Neutrophil (primary cell): ENCODE measurements around the gene ANO1.

Experiments
- H3K27ac ChIP-seq: fragments of 200-600 bp; sonication (generic); 2 replicates; pipeline ENCODE4 v1.5.1; 2016; ENCODE audit warnings: mild to moderate bottlenecking, moderate library complexity
- H3K27me3 ChIP-seq: fragments of 200-600 bp; sonication (generic); 2 replicates; pipeline ENCODE4 v1.6.0; 2016; ENCODE audit warnings: mild to moderate bottlenecking
- H3K36me3 ChIP-seq: fragments of 200-600 bp; sonication (generic); 2 replicates; pipeline ENCODE4 v1.5.1; 2017
- H3K4me1 ChIP-seq, 2 experiments: fragments of 200-600 bp in 1 of 2; sonication (generic) in 1 of 2; 1 replicate in 1 of 2; 2 replicates in 1 of 2; pipeline versions ENCODE4 v1.5.1 to v1.6.1; 2013 to 2016; ENCODE audit warnings: low read depth in 1 of 2, low read length in 1 of 2, mild to moderate bottlenecking in 1 of 2, moderate library complexity in 1 of 2; ENCODE audit not compliant: control insufficient read depth in 1 of 2, insufficient read depth in 1 of 2
- H3K4me3 ChIP-seq, 2 experiments: fragments of 200-600 bp in 1 of 2; sonication (generic) in 1 of 2; 1 replicate in 1 of 2; 2 replicates in 1 of 2; pipeline ENCODE4 v1.5.1; 2013 to 2016; ENCODE audit warnings: low read depth in 1 of 2, low read length in 1 of 2, mild to moderate bottlenecking in 1 of 2, moderate library complexity in 1 of 2
- H3K9me3 ChIP-seq: fragments of 200-600 bp; sonication (generic); 2 replicates; pipeline ENCODE4 v1.5.1; 2016
- CTCF ChIP-seq: fragments of 200-600 bp; sonication (generic); IDR thresholded peaks from 2 replicates; pipeline ENCODE4 v1.5.1; 2016; ENCODE audit warnings: antibody characterized with exemption

ANO1 gene

GRCh38 chr11:70074746-70075145 is 3.4 kb upstream of the ANO1 start:
- H3K4me3 ChIP-seq = no peak overlapping the region
- H3K36me3 ChIP-seq = no peaks in the 10 kb centered on the region
- no peaks in the 10 kb centered on the region for H3K9me3 ChIP-seq
- H3K4me1 ChIP-seq = no peaks in the 10 kb centered on the region
- H3K27me3 ChIP-seq = peaks cover 99% of the 10 kb centered on the region
- H3K27ac ChIP-seq = no peak overlapping the region
- TF ChIP-seq CTCF = no peak

GRCh38 chr11:70075836-70076235 is 2.3 kb upstream of the ANO1 start:
- TF ChIP-seq CTCF = no peak
- Histone ChIP-seq H3K4me3 (no peak overlapping the region), H3K27me3 (peaks cover 99% of the 10 kb centered on the region), H3K9me3 (no peaks in the 10 kb centered on the region), H3K27ac (no peak overlapping the region), H3K36me3 (no peaks in the 10 kb centered on the region), H3K4me1 (no peaks in the 10 kb centered on the region)

GRCh38 chr11:70076461-70076931 is 1.6 kb upstream of the ANO1 start:
- peaks cover 99% of the 10 kb centered on the region for H3K27me3 ChIP-seq
- TF ChIP-seq CTCF = no peak
- no peaks in the 10 kb centered on the region for H3K36me3 ChIP-seq
- no peak overlapping the region for H3K4me3 ChIP-seq
- H3K9me3 ChIP-seq = no peaks in the 10 kb centered on the region
- no peaks in the 10 kb centered on the region for H3K4me1 ChIP-seq
- no peak overlapping the region for H3K27ac ChIP-seq

- Histone ChIP-seq H3K27me3 (peaks cover 99% of the 10 kb centered on the region), H3K4me3 (no peak overlapping the region), H3K27ac (no peak overlapping the region), H3K36me3 (no peaks in the 10 kb centered on the region), H3K4me1 (no peaks in the 10 kb centered on the region), H3K9me3 (no peaks in the 10 kb centered on the region)
- TF ChIP-seq CTCF = no peak
Measured at GRCh38 chr11:70077411-70078094, 564 bp upstream of the ANO1 start.

- Histone ChIP-seq H3K9me3 (no peaks in the 10 kb centered on the region), H3K27ac (no peak overlapping the region), H3K36me3 (no peaks in the 10 kb centered on the region), H3K27me3 (peaks cover 89% of the 10 kb centered on the region), H3K4me1 (no peaks in the 10 kb centered on the region), H3K4me3 (no peak overlapping the region)
- TF ChIP-seq CTCF = no peak
Measured at GRCh38 chr11:70078781-70079616, 882 bp downstream of the ANO1 start.
